T-helper 2 cell treated with Interferon-gamma antibody and Interleukin-4, amounts not matched to agents 5 μg/mL and 100 μg/mL, for 36 hours (primary cell): Measurements from ENCODE around the gene CLDN34.
A peak's percentile ranks its signal among the peaks of the same experiment; 100 is the strongest.

Experiments
- DNase-seq: peaks from one replicate; pipeline ENCODE4 v3.0.0; 2021; ENCODE audit warnings: low spot score
- H3K27ac Mint-ChIP-seq: one replicate; pipeline ENCODE4 v1.8.0; 2021; ENCODE audit warnings: mild to moderate bottlenecking, mixed read lengths
- H3K27me3 Mint-ChIP-seq: one replicate; pipeline ENCODE4 v1.8.0; 2021; ENCODE audit warnings: low read depth, mixed read lengths
- H3K36me3 Mint-ChIP-seq: one replicate; pipeline ENCODE4 v1.8.0; 2021; ENCODE audit warnings: low read depth, mixed read lengths
- H3K4me1 Mint-ChIP-seq: one replicate; pipeline ENCODE4 v1.8.0; 2021; ENCODE audit warnings: low read depth, mixed read lengths
- H3K4me3 Mint-ChIP-seq: one replicate; pipeline ENCODE4 v1.8.0; 2022; ENCODE audit warnings: mild to moderate bottlenecking, moderate library complexity, mixed read lengths
- H3K9me3 Mint-ChIP-seq: one replicate; pipeline ENCODE4 v1.8.0; 2021; ENCODE audit warnings: mixed read lengths

Gene CLDN34

GRCh38 chrX:9995855-9996339 lies 28.7 kb downstream of the CLDN34 start:
- Mint-ChIP-seq H3K27ac (no peak overlapping the region), H3K4me1 (peaks cover 8% of the 10 kb centered on the region), H3K27me3 (no peaks in the 10 kb centered on the region), H3K36me3 (no peaks in the 10 kb centered on the region), H3K9me3 (no peaks in the 10 kb centered on the region), H3K4me3 (no peak overlapping the region)
- peak; percentile 51 for DNase-seq

- Mint-ChIP-seq H3K27me3 (no peaks in the 10 kb centered on the region), H3K36me3 (no peaks in the 10 kb centered on the region), H3K4me3 (no peak overlapping the region), H3K9me3 (no peaks in the 10 kb centered on the region), H3K27ac (no peak overlapping the region), H3K4me1 (peaks cover 8% of the 10 kb centered on the region)
- no peak for DNase-seq
Measured at GRCh38 chrX:9997041-9997440, 29.9 kb downstream of the CLDN34 start.

GRCh38 chrX:9997524-9997923 lies 30.4 kb downstream of the CLDN34 start:
- Mint-ChIP-seq H3K27ac (peak overlapping the region; percentile 67), H3K4me1 (peaks cover 8% of the 10 kb centered on the region), H3K9me3 (no peaks in the 10 kb centered on the region), H3K4me3 (peak overlapping the region; percentile 27), H3K36me3 (no peaks in the 10 kb centered on the region), H3K27me3 (no peaks in the 10 kb centered on the region)
- DNase-seq, result peak; percentile 76

- Mint-ChIP-seq H3K4me3 (no peak overlapping the region), H3K4me1 (peaks cover 20% of the 10 kb centered on the region), H3K27me3 (no peaks in the 10 kb centered on the region), H3K9me3 (no peaks in the 10 kb centered on the region), H3K36me3 (no peaks in the 10 kb centered on the region), H3K27ac (no peak overlapping the region)
- no peak for DNase-seq
Measured at GRCh38 chrX:10001496-10001895, 34.3 kb downstream of the CLDN34 start.

GRCh38 chrX:10004832-10005475 lies 37.8 kb downstream of the CLDN34 start:
- Mint-ChIP-seq H3K4me3 (no peak overlapping the region), H3K27me3 (peaks cover 2% of the 10 kb centered on the region), H3K27ac (no peak overlapping the region), H3K36me3 (no peaks in the 10 kb centered on the region), H3K4me1 (peaks cover 17% of the 10 kb centered on the region), H3K9me3 (no peaks in the 10 kb centered on the region)
- no peak for DNase-seq

- Mint-ChIP-seq H3K27ac (no peak overlapping the region), H3K27me3 (peaks cover 4% of the 10 kb centered on the region), H3K36me3 (no peaks in the 10 kb centered on the region), H3K4me3 (no peak overlapping the region), H3K4me1 (peaks cover 23% of the 10 kb centered on the region), H3K9me3 (no peaks in the 10 kb centered on the region)
- no peak for DNase-seq
Measured at GRCh38 chrX:10006086-10006485, 38.9 kb downstream of the CLDN34 start.

GRCh38 chrX:10006770-10007169 lies 39.6 kb downstream of the CLDN34 start:
- Mint-ChIP-seq H3K9me3 (no peaks in the 10 kb centered on the region), H3K4me1 (peaks cover 30% of the 10 kb centered on the region), H3K27ac (no peak overlapping the region), H3K27me3 (peaks cover 4% of the 10 kb centered on the region), H3K36me3 (no peaks in the 10 kb centered on the region), H3K4me3 (no peak overlapping the region)
- DNase-seq, result no peak

- H3K4me1 Mint-ChIP-seq, result peaks cover 35% of the 10 kb centered on the region
Measured at GRCh38 chrX:10007621-10008020, 40.5 kb downstream of the CLDN34 start.

GRCh38 chrX:10008483-10009056 lies 41.4 kb downstream of the CLDN34 start:
- DNase-seq, result no peak
- peaks cover 9% of the 10 kb centered on the region for H3K27me3 Mint-ChIP-seq
- H3K4me1 Mint-ChIP-seq, result peaks cover 38% of the 10 kb centered on the region
- H3K4me3 Mint-ChIP-seq, result no peak overlapping the region
- peak overlapping the region; percentile 31 for H3K27ac Mint-ChIP-seq
- no peaks in the 10 kb centered on the region for H3K36me3 Mint-ChIP-seq
- no peaks in the 10 kb centered on the region for H3K9me3 Mint-ChIP-seq

More at GRCh38 chrX:10007621-10008020, 40.5 kb downstream of the CLDN34 start:
- no peak overlapping the region for H3K4me3 Mint-ChIP-seq
- no peak for DNase-seq
- H3K9me3 Mint-ChIP-seq, result no peaks in the 10 kb centered on the region
- H3K27ac Mint-ChIP-seq, result no peak overlapping the region
- no peaks in the 10 kb centered on the region for H3K36me3 Mint-ChIP-seq
- H3K27me3 Mint-ChIP-seq, result peaks cover 4% of the 10 kb centered on the region

- H3K4me3 Mint-ChIP-seq, result no peak overlapping the region
- H3K36me3 Mint-ChIP-seq, result no peaks in the 10 kb centered on the region
- H3K27me3 Mint-ChIP-seq, result peaks cover 9% of the 10 kb centered on the region
- no peak overlapping the region for H3K27ac Mint-ChIP-seq
- H3K9me3 Mint-ChIP-seq, result no peaks in the 10 kb centered on the region
- DNase-seq, result no peak
- peaks cover 31% of the 10 kb centered on the region for H3K4me1 Mint-ChIP-seq
Measured at GRCh38 chrX:10009741-10010140, 42.6 kb downstream of the CLDN34 start.

- Mint-ChIP-seq H3K4me3 (no peak overlapping the region), H3K9me3 (no peaks in the 10 kb centered on the region), H3K27ac (no peak overlapping the region), H3K36me3 (no peaks in the 10 kb centered on the region), H3K27me3 (peaks cover 9% of the 10 kb centered on the region), H3K4me1 (peaks cover 26% of the 10 kb centered on the region)
- DNase-seq, result no peak
Measured at GRCh38 chrX:10010686-10011085, 43.5 kb downstream of the CLDN34 start.

- Mint-ChIP-seq H3K36me3 (no peaks in the 10 kb centered on the region), H3K4me3 (peak overlapping the region; percentile 59), H3K27ac (peak overlapping the region; percentile 80), H3K27me3 (peaks cover 9% of the 10 kb centered on the region), H3K9me3 (no peaks in the 10 kb centered on the region), H3K4me1 (peaks cover 26% of the 10 kb centered on the region)
- DNase-seq, result no peak
Measured at GRCh38 chrX:10011261-10011931, 44.2 kb downstream of the CLDN34 start.

- Mint-ChIP-seq H3K9me3 (no peaks in the 10 kb centered on the region), H3K4me3 (peak overlapping the region; percentile 59), H3K4me1 (peaks cover 26% of the 10 kb centered on the region), H3K36me3 (peaks cover 3% of the 10 kb centered on the region), H3K27me3 (peaks cover 9% of the 10 kb centered on the region), H3K27ac (peak overlapping the region; percentile 80)
- DNase-seq, result no peak
Measured at GRCh38 chrX:10011991-10012390, 44.8 kb downstream of the CLDN34 start.
